Kidney (tissue), 14 donors: ENCODE data around the gene GPR26. TPM values are rescaled to one million over a fixed set of nuclear protein-coding genes. Genes with fewer than 3 reads are reported as not detected.

Experiments
- DNase-seq, 5 donors: peaks; one replicate each; pipeline ENCODE4 v3.0.0-alpha.2; 2013 to 2020
- FAIRE-seq: peaks from 2 replicates; lab custom pipeline; 2012; peaks lifted over from hg19 to GRCh38; lab: Jason Lieb, UNC
- H3K27ac ChIP-seq, 2 donors: one replicate each; pipeline ENCODE4 v1.7.0; 2013; ENCODE audit warnings: low read depth in 2 of 2, low read length in 2 of 2, inconsistent platforms in 1 of 2
- H3K27me3 ChIP-seq: one replicate; pipeline ENCODE4 v1.7.1; 2013; ENCODE audit warnings: low read length, inconsistent platforms; ENCODE audit not compliant: control insufficient read depth, insufficient read depth
- H3K36me3 ChIP-seq, 3 donors: one replicate each; pipeline versions ENCODE4 v1.7.0 to v1.7.1; 2013; ENCODE audit warnings: low read length in 3 of 3, control low read depth in 1 of 3, inconsistent platforms in 1 of 3; ENCODE audit not compliant: insufficient read depth in 3 of 3, control insufficient read depth in 2 of 3
- H3K4me1 ChIP-seq, 3 donors: one replicate each; pipeline versions ENCODE4 v1.7.0 to v1.7.1; 2013; ENCODE audit warnings: low read length in 3 of 3, inconsistent platforms in 1 of 3, low read depth in 1 of 3; ENCODE audit not compliant: control insufficient read depth in 2 of 3, insufficient read depth in 2 of 3
- H3K4me3 ChIP-seq, 3 donors: one replicate each; pipeline versions ENCODE4 v1.7.0 to v1.8.1; 2013; ENCODE audit warnings: low read length in 3 of 3, control low read depth in 1 of 3, inconsistent platforms in 1 of 3
- H3K9ac ChIP-seq, 3 donors: one replicate each; pipeline versions ENCODE4 v1.7.0 to v1.7.1; 2013; ENCODE audit warnings: low read length in 3 of 3, control low read depth in 1 of 3, inconsistent platforms in 1 of 3
- H3K9me3 ChIP-seq, 3 donors: one replicate each; pipeline versions ENCODE4 v1.7.0 to v1.7.1; 2013; ENCODE audit warnings: low read length in 3 of 3, control low read depth in 1 of 3, inconsistent platforms in 1 of 3; ENCODE audit not compliant: control insufficient read depth in 2 of 3, insufficient read depth in 1 of 3
- CTCF ChIP-seq: IDR thresholded peaks from 3 replicates; pipeline ENCODE4 v1.5.1; 2012; ENCODE audit warnings: mild to moderate bottlenecking, moderate library complexity, borderline replicate concordance; ENCODE audit not compliant: insufficient read depth; ENCODE audit errors: extremely low read depth
- intact Hi-C: fragments of 100-400 bp; cut with DNase I; formaldehyde crosslinking; loops from one replicate; pipeline ENCODE4 v1.11.1; 2022
- polyA plus RNA-seq: library from polyadenylated mRNA; stranded (reverse); fragments of 350-450 nt; fragmentation: Illumina TruSeq; extraction: RNeasy Lipid Tissue Mini Kit (QIAGEN cat#74804); gene quantifications from one replicate; pipeline ENCODE4 v1.2.3, GENCODE V29; 2014; ENCODE audit warnings: low read depth, low replicate concordance; ENCODE audit not compliant: insufficient read depth
- total RNA-seq: library from RNA; stranded (reverse); fragmentation: NEBNext Ultra II Directional; extraction: Animal tissue kit (Norgen Biotek cat#: 25700); gene quantifications from one replicate; pipeline ENCODE4 v1.2.1, GENCODE V29; 2021
- donor health status: control.
- donor health status: control.
- donor health status: control.
- donor health status: control.
- donor health status: control.
- donor health status: DM: yes; HTN: yes; CAD: no.
- donor health status: Normal renal cell carcinoma (clear cell type).

GPR26 gene
- total and polyA plus RNA-seq, 2 donors from 2014 or later = not detected

- Histone ChIP-seq H3K27me3 (no peaks in the 10 kb centered on the region), H3K4me3 (no peak overlapping the region), H3K36me3 (no peaks in the 10 kb centered on the region), H3K4me1 (no peaks in the 10 kb centered on the region), H3K9me3 (no peaks in the 10 kb centered on the region), H3K9ac (no peak overlapping the region), H3K27ac (no peak overlapping the region)
- intact Hi-C loops = no loop called here
- no peak for DNase-seq
- TF ChIP-seq CTCF = no peak
- no peak for FAIRE-seq
These were observed 19.1 kb downstream of the GPR26 start for GRCh38 chr10:123685260-123685659.

- Histone ChIP-seq H3K4me1 (no peaks in the 10 kb centered on the region), H3K27ac (no peak overlapping the region), H3K9ac (no peak overlapping the region), H3K9me3 (no peaks in the 10 kb centered on the region), H3K36me3 (no peaks in the 10 kb centered on the region), H3K27me3 (no peaks in the 10 kb centered on the region), H3K4me3 (no peak overlapping the region)
- TF ChIP-seq CTCF = no peak
- intact Hi-C loops = no loop called here
- FAIRE-seq = no peak
- no peak for DNase-seq
These were observed 21.6 kb downstream of the GPR26 start for GRCh38 chr10:123687758-123688157.

- FAIRE-seq = no peak
- no peaks in the 10 kb centered on the region for H3K4me1 ChIP-seq
- H3K36me3 ChIP-seq = no peaks in the 10 kb centered on the region
- DNase-seq = no peak
- TF ChIP-seq CTCF = no peak
- no peak overlapping the region for H3K9ac ChIP-seq
- H3K27ac ChIP-seq = no peak overlapping the region
- no peaks in the 10 kb centered on the region for H3K27me3 ChIP-seq
- no peak overlapping the region for H3K4me3 ChIP-seq
- intact Hi-C loops = no loop called here
- no peaks in the 10 kb centered on the region for H3K9me3 ChIP-seq
These were observed 23.7 kb downstream of the GPR26 start for GRCh38 chr10:123689880-123690279.

GRCh38 chr10:123703195-123703790, 37.1 kb downstream of the GPR26 start:
- Histone ChIP-seq H3K4me3 (no peak overlapping the region), H3K36me3 (no peaks in the 10 kb centered on the region), H3K4me1 (no peaks in the 10 kb centered on the region), H3K9me3 (no peaks in the 10 kb centered on the region), H3K9ac (no peak overlapping the region), H3K27ac (no peak overlapping the region), H3K27me3 (no peaks in the 10 kb centered on the region)
- FAIRE-seq = no peak
- intact Hi-C loops = no loop called here
- TF ChIP-seq CTCF = no peak
- DNase-seq = no peak
